Measurements from ENCODE around the gene TAB2.
A peak's percentile ranks its signal among the peaks of the same experiment; 100 is the strongest.
"Not testable (repeated sequence)": the region's sequence is repeated elsewhere in the genome, so short reads cannot be mapped to it uniquely, and the experiment has no call there.

The TAB2 gene

GRCh38 chr6:149446791-149447376 lies 129.4 kb downstream of the TAB2 start:
- no peak for DNase-seq

GRCh38 chr6:149448821-149449453 lies 131.4 kb downstream of the TAB2 start:
- no peak for DNase-seq

- DNase-seq: no peak
These were observed 132.5 kb downstream of the TAB2 start for GRCh38 chr6:149449831-149450678.

- no peak for DNase-seq
These were observed 133.3 kb downstream of the TAB2 start for GRCh38 chr6:149450679-149451375.

- DNase-seq: no peak
These were observed 134.0 kb downstream of the TAB2 start for GRCh38 chr6:149451376-149452036.

GRCh38 chr6:149452037-149452939 lies 134.8 kb downstream of the TAB2 start:
- no peak for DNase-seq

- DNase-seq: no peak
These were observed 136.3 kb downstream of the TAB2 start for GRCh38 chr6:149453597-149454345.

- DNase-seq: peak; percentile 13 to 44
These were observed 136.9 kb downstream of the TAB2 start for GRCh38 chr6:149454346-149454848.

- no peak for DNase-seq
These were observed 137.7 kb downstream of the TAB2 start for GRCh38 chr6:149455031-149455732.

GRCh38 chr6:149456311-149457021 lies 139.0 kb downstream of the TAB2 start:
- no peak for DNase-seq

GRCh38 chr6:149457316-149457884 lies 139.9 kb downstream of the TAB2 start:
- no peak for DNase-seq

- DNase-seq: no peak
These were observed 140.7 kb downstream of the TAB2 start for GRCh38 chr6:149458196-149458595.

GRCh38 chr6:149458806-149459205 lies 141.3 kb downstream of the TAB2 start:
- no peak for DNase-seq

- DNase-seq: no peak
These were observed 142.2 kb downstream of the TAB2 start for GRCh38 chr6:149459761-149460160.

GRCh38 chr6:149460249-149460648 lies 142.7 kb downstream of the TAB2 start:
- not testable (repeated sequence) for DNase-seq

All from cerebellar nuclear complex (tissue), 1 donor.